PC-3 (cell line): Measurements from ENCODE around the gene ZNF79. TPM values are rescaled to one million over a fixed set of nuclear protein-coding genes. Genes with fewer than 3 reads are reported as not detected.

Source experiments
- ATAC-seq: fragments of 200-7000 bp; cut with Tn5 transposase; 2 replicates; pipeline ENCODE4 v1.9.1; 2020; ENCODE audit warnings: mild to moderate bottlenecking, moderate library complexity
- BruUV-seq: library from RNA; stranded (reverse); fragments of 400-500 nt; replicated peaks from 2 replicates; lab custom pipeline; 2021; lab: Mats Ljungman, UMichigan
- CTCF ChIA-PET: fragments of 300-600 bp; sonication (Branson Sonifier 250); formaldehyde crosslinking; loops from one replicate; lab custom pipeline; 2022; ENCODE audit warnings: antibody characterized with exemption; lab: Charles Lee
- POLR2A ChIA-PET: fragments of 300-600 bp; sonication (Branson Sonifier 250); formaldehyde crosslinking; loops from one replicate; lab custom pipeline; 2022; ENCODE audit warnings: antibody characterized with exemption; ENCODE audit not compliant: unreplicated experiment; lab: Charles Lee
- DNase-seq: peaks from one replicate; pipeline ENCODE4 v3.0.0-alpha.2; 2015
- H2AFZ ChIP-seq: fragments of 300-600 bp; sonication (generic); 2 replicates; pipeline ENCODE4 v1.6.0; 2016; ENCODE audit warnings: antibody characterized with exemption, low read length
- H3F3A ChIP-seq: fragments of 300-600 bp; sonication (generic); one replicate; pipeline ENCODE4 v1.6.0; 2017; ENCODE audit warnings: antibody characterized with exemption, low read length, control low read depth, mild to moderate bottlenecking; ENCODE audit not compliant: unreplicated experiment
- H3K27ac ChIP-seq: fragments of 300-600 bp; sonication (generic); 2 replicates; pipeline ENCODE4 v1.5.1; 2016; ENCODE audit warnings: mild to moderate bottlenecking, low read length
- H3K27me3 ChIP-seq: fragments of 300-600 bp; sonication (generic); 2 replicates; pipeline ENCODE4 v1.6.1; 2016; ENCODE audit warnings: low read length, mixed read lengths
- H3K36me3 ChIP-seq: fragments of 300-600 bp; sonication (generic); 2 replicates; pipeline ENCODE4 v1.6.1; 2016; ENCODE audit warnings: low read depth, mixed run types, low read length, mixed read lengths
- H3K4me1 ChIP-seq: fragments of 300-600 bp; sonication (generic); 2 replicates; pipeline ENCODE4 v1.5.1; 2016; ENCODE audit warnings: low read length; ENCODE audit not compliant: insufficient read depth
- H3K4me2 ChIP-seq: fragments of 300-600 bp; sonication (generic); 2 replicates; pipeline ENCODE4 v1.6.0; 2016; ENCODE audit warnings: low read length
- H3K4me3 ChIP-seq: fragments of 300-600 bp; sonication (generic); 2 replicates; pipeline ENCODE4 v1.5.1; 2016; ENCODE audit warnings: mild to moderate bottlenecking, low read length, mixed read lengths
- H3K79me2 ChIP-seq: fragments of 300-600 bp; sonication (generic); 2 replicates; pipeline ENCODE4 v1.6.1; 2017; ENCODE audit warnings: low read length, mixed read lengths
- H3K9ac ChIP-seq: fragments of 300-600 bp; sonication (generic); 2 replicates; pipeline ENCODE4 v1.6.0; 2016; ENCODE audit warnings: mild to moderate bottlenecking, low read length
- H3K9me2 ChIP-seq: fragments of 300-600 bp; sonication (generic); replicated peaks from 2 replicates; pipeline ENCODE4 v1.6.1; 2016; ENCODE audit warnings: mixed run types, low read length, mixed read lengths
- H3K9me3 ChIP-seq: fragments of 300-600 bp; sonication (generic); 2 replicates; pipeline ENCODE4 v1.6.1; 2016; ENCODE audit warnings: low read length, mixed read lengths
- H4K20me1 ChIP-seq: fragments of 300-600 bp; sonication (generic); 2 replicates; pipeline ENCODE4 v1.6.1; 2016; ENCODE audit warnings: low read length, mixed read lengths
- CTCF ChIP-seq: fragments of 300-600 bp; sonication (generic); conservative IDR thresholded peaks from 2 replicates; pipeline ENCODE4 v1.5.1; 2017; ENCODE audit warnings: antibody characterized with exemption, low read depth, mild to moderate bottlenecking, low read length
- EZH2 ChIP-seq: fragments of 300-600 bp; sonication (generic); IDR thresholded peaks from one replicate; pipeline ENCODE4 v1.6.1; 2017; ENCODE audit warnings: antibody characterized with exemption, mild to moderate bottlenecking, low read length; ENCODE audit not compliant: unreplicated experiment
- EZH2phosphoT487 ChIP-seq: fragments of 300-600 bp; sonication (generic); IDR thresholded peaks from 2 replicates; pipeline ENCODE4 v1.6.1; 2018; ENCODE audit warnings: mild to moderate bottlenecking, antibody characterized with exemption, low read length, borderline replicate concordance
- intact Hi-C: fragments of 100-400 bp; cut with micrococcal nuclease; formaldehyde crosslinking; loops from 2 replicates; pipeline ENCODE4 v1.9.0; 2023
- total RNA-seq: library from RNA; depleted of rRNA; stranded (reverse); fragments of >200 nt; gene quantifications from 2 replicates; pipeline ENCODE4 v1.2.3, GENCODE V29; 2014

The ZNF79 gene
- total RNA-seq, 1 experiment from 2014 or later: 4.9 TPM

- POLR2A ChIA-PET: no interaction called here
- H3K4me2 ChIP-seq: no peak overlapping the region
- ATAC-seq: no peak
These were observed 41.6 kb upstream of the ZNF79 start for GRCh38 chr9:127382541-127382940.

GRCh38 chr9:127384016-127384730 is 40.0 kb upstream of the ZNF79 start:
- Histone ChIP-seq H3K9me2 (no peaks in the 10 kb centered on the region), H3K27me3 (no peaks in the 10 kb centered on the region), H3K27ac (no peak overlapping the region), H4K20me1 (no peaks in the 10 kb centered on the region), H3K9ac (no peak overlapping the region), H3K4me3 (no peak overlapping the region), H3K36me3 (no peaks in the 10 kb centered on the region), H3F3A (no peaks in the 10 kb centered on the region), H3K79me2 (no peaks in the 10 kb centered on the region), H3K9me3 (no peaks in the 10 kb centered on the region), H3K4me1 (peaks cover 13% of the 10 kb centered on the region), H2AFZ (no peak overlapping the region), H3K4me2 (no peak overlapping the region)
- intact Hi-C loops: loop anchor here (10.0 kb wide), 1 partner anchor 49 kb away; no protein-coding TSS in a partner anchor
- CTCF ChIA-PET: no interaction called here
- no TSS peak for BruUV-seq
- ATAC-seq (no peak), DNase-seq (peak; percentile 14)
- POLR2A ChIA-PET: no interaction called here
- TF ChIP-seq EZH2 (no peak), EZH2phosphoT487 (no peak), CTCF (no peak)

More at GRCh38 chr9:127382541-127382940, 41.6 kb upstream of the ZNF79 start:
- Histone ChIP-seq H3K9ac (no peak overlapping the region), H3K27me3 (no peaks in the 10 kb centered on the region), H3F3A (no peaks in the 10 kb centered on the region), H3K9me3 (no peaks in the 10 kb centered on the region), H3K79me2 (no peaks in the 10 kb centered on the region), H3K4me3 (no peak overlapping the region), H3K36me3 (no peaks in the 10 kb centered on the region), H3K4me1 (no peaks in the 10 kb centered on the region; the same call in 1 of the 2 replicates), H3K9me2 (no peaks in the 10 kb centered on the region), H2AFZ (no peak overlapping the region), H3K27ac (no peak overlapping the region), H4K20me1 (no peaks in the 10 kb centered on the region)
- BruUV-seq: no TSS peak
- TF ChIP-seq EZH2: no peak
- no peak for TF ChIP-seq CTCF
- no peak for TF ChIP-seq EZH2phosphoT487
- intact Hi-C loops: loop anchor here (10.0 kb wide), 1 partner anchor 48 kb away; no protein-coding TSS in a partner anchor
- no peak for DNase-seq
- CTCF ChIA-PET: no interaction called here

GRCh38 chr9:127384901-127385300 is 39.3 kb upstream of the ZNF79 start:
- ChIA-PET POLR2A (no interaction called here), CTCF (no interaction called here)
- no TSS peak for BruUV-seq

More at GRCh38 chr9:127384901-127385300, 39.3 kb upstream of the ZNF79 start:
- no peak for ATAC-seq
- no peaks in the 10 kb centered on the region for H3K9me3 ChIP-seq
- intact Hi-C loops: loop anchor here (10.0 kb wide), 1 partner anchor 50 kb away; no protein-coding TSS in a partner anchor
- DNase-seq: no peak
- H3K27me3 ChIP-seq: no peaks in the 10 kb centered on the region
- no peak overlapping the region for H3K4me3 ChIP-seq
- no peaks in the 10 kb centered on the region for H4K20me1 ChIP-seq
- H3K9me2 ChIP-seq: no peaks in the 10 kb centered on the region
- H3K4me2 ChIP-seq: no peak overlapping the region
- H2AFZ ChIP-seq: no peak overlapping the region
- no peaks in the 10 kb centered on the region for H3K36me3 ChIP-seq
- no peak overlapping the region for H3K27ac ChIP-seq
- TF ChIP-seq EZH2: no peak
- TF ChIP-seq EZH2phosphoT487: no peak
- no peak for TF ChIP-seq CTCF
- no peak overlapping the region for H3K9ac ChIP-seq
- no peaks in the 10 kb centered on the region for H3K79me2 ChIP-seq
- no peaks in the 10 kb centered on the region for H3F3A ChIP-seq
- peaks cover 16% of the 10 kb centered on the region for H3K4me1 ChIP-seq
